K562 (cell line): ENCODE data around the gene DESI2. TPM values are rescaled to one million over a fixed set of nuclear protein-coding genes. Genes with fewer than 3 reads are reported as not detected.
A peak's percentile ranks its signal among the peaks of the same experiment; 100 is the strongest.

Source experiments
- ATAC-seq: fragments of 200-7000 bp; cut with Tn5 transposase; 3 replicates; pipeline ENCODE4 v1.9.1; 2020; ENCODE audit warnings: moderate library complexity
- BruUV-seq: library from RNA; stranded (reverse); fragments of 400-500 nt; replicated peaks from 2 replicates; lab custom pipeline; 2021; lab: Mats Ljungman, UMichigan
- CTCF ChIA-PET: fragments of 300-600 bp; formaldehyde crosslinking; extraction: SDS; loops from one replicate; lab custom pipeline; 2021; ENCODE audit warnings: low intra/inter-chr PET ratio; lab: Yijun Ruan, JAX
- POLR2A ChIA-PET: fragments of 300-600, 350-650 bp; sonication (Branson Sonifier 250); formaldehyde crosslinking; extraction: SDS; loops from one replicate; lab custom pipeline; 2021; ENCODE audit warnings: antibody characterized with exemption, inconsistent platforms; lab: Yijun Ruan, JAX
- DNase-seq, 4 experiments: peaks; one replicate each; pipeline versions ENCODE4 v3.0.0 to v3.0.0-alpha.2; 2011 to 2018; ENCODE audit warnings: low spot score in 3 of 4, mixed read lengths in 3 of 4; ENCODE audit errors: extremely low read depth in 1 of 4
- FAIRE-seq: peaks from 2 replicates; lab custom pipeline; 2011; peaks lifted over from hg19 to GRCh38; lab: Jason Lieb, UNC
- H2AFZ ChIP-seq: 2 replicates; pipeline ENCODE4 v1.6.0; 2011; ENCODE audit warnings: low read depth, low read length, control low read depth, inconsistent platforms
- H3K27ac ChIP-seq: fragments of 200-600 bp; 3 replicates; pipeline ENCODE4 v1.8.0; 2011; ENCODE audit warnings: low read depth, mild to moderate bottlenecking, control low read depth, inconsistent platforms, low read length, moderate library complexity, mixed read lengths; ENCODE audit errors: extremely low read depth
- H3K27me3 ChIP-seq, 2 experiments: fragments of 300-600 bp in 1 of 2; 2 replicates in 1 of 2; 3 replicates in 1 of 2; pipeline versions ENCODE4 v1.6.0 to v1.8.0; 2011; ENCODE audit warnings: inconsistent platforms in 2 of 2, low read length in 2 of 2, mild to moderate bottlenecking in 1 of 2, mixed read lengths in 1 of 2, moderate library complexity in 1 of 2; ENCODE audit not compliant: control insufficient read depth in 2 of 2, insufficient read depth in 2 of 2
- H3K36me3 ChIP-seq: fragments of 300-600 bp; 3 replicates; pipeline ENCODE4 v1.8.0; 2011; ENCODE audit warnings: mild to moderate bottlenecking, low read length, inconsistent platforms; ENCODE audit not compliant: control insufficient read depth, insufficient read depth
- H3K4me1 ChIP-seq, 2 experiments: fragments of 200-600 bp in 1 of 2; replicated peaks in 1 of 2; 2 replicates in 1 of 2; 3 replicates in 1 of 2; pipeline versions ENCODE4 v1.5.1 to v1.8.0; 2011; ENCODE audit warnings: inconsistent platforms in 2 of 2, low read length in 2 of 2, mild to moderate bottlenecking in 1 of 2, mixed read lengths in 1 of 2, moderate library complexity in 1 of 2; ENCODE audit not compliant: control insufficient read depth in 2 of 2, insufficient read depth in 2 of 2
- H3K4me2 ChIP-seq: 2 replicates; pipeline ENCODE4 v1.6.1; 2011; ENCODE audit warnings: low read length, control low read depth, inconsistent platforms, mixed read lengths; ENCODE audit not compliant: insufficient read depth
- H3K4me3 ChIP-seq: fragments of 200-600 bp; sonication (generic), shearing (Covaris generic); 2 replicates; pipeline ENCODE4 v1.5.1; 2016; ENCODE audit warnings: control low read depth, inconsistent platforms
- H3K79me2 ChIP-seq: fragments of 200-600 bp; 3 replicates; pipeline ENCODE4 v1.8.0; 2011; ENCODE audit warnings: low read length, inconsistent platforms; ENCODE audit not compliant: control insufficient read depth, insufficient read depth
- H3K9ac ChIP-seq, 2 experiments: 2 replicates each; pipeline versions ENCODE4 v1.6.0 to v1.6.1; 2011; ENCODE audit warnings: low read depth in 2 of 2, low read length in 2 of 2, control low read depth in 1 of 2, inconsistent platforms in 1 of 2, mild to moderate bottlenecking in 1 of 2, mixed read lengths in 1 of 2; ENCODE audit not compliant: insufficient read depth in 1 of 2
- H3K9me1 ChIP-seq: one replicate; pipeline ENCODE4 v1.6.0; 2011; ENCODE audit warnings: inconsistent platforms, mild to moderate bottlenecking, low read length, moderate library complexity; ENCODE audit not compliant: control insufficient read depth, insufficient read depth
- H3K9me3 ChIP-seq: replicated peaks from 2 replicates; pipeline ENCODE4 v1.5.1; 2011; ENCODE audit warnings: low read depth, low read length, inconsistent platforms; ENCODE audit not compliant: control insufficient read depth, insufficient read depth
- H4K20me1 ChIP-seq: replicated peaks from 2 replicates; pipeline ENCODE4 v1.6.1; 2011; ENCODE audit warnings: low read length, inconsistent platforms, mixed read lengths; ENCODE audit not compliant: control insufficient read depth, insufficient read depth
- WGBS: fragments of 100-300 bp; shearing (Covaris generic); methylation state at CpG from one replicate; pipeline ENCODE4 v1.1.6; 2016; ENCODE audit warnings: low coverage, mixed read lengths; ENCODE audit not compliant: insufficient coverage; ENCODE audit errors: missing lambda C conversion rate; 5-methylcytosine and 5-hydroxymethylcytosine counted together
- in situ Hi-C: fragments of 300-500 bp; cut with MboI; formaldehyde crosslinking; loops from 4 replicates; pipeline ENCODE4 v1.15.0; 2018; ENCODE audit warnings: inconsistent platforms, mixed read lengths
- intact Hi-C: fragments of 100-400 bp; cut with micrococcal nuclease; formaldehyde crosslinking; loops from 2 replicates; pipeline ENCODE4 v1.14.2; 2022
- polyA plus RNA-seq, 8 experiments: library from polyadenylated mRNA; depleted of rRNA in 4 of 8; stranded (reverse) in 5 of 8; unstranded in 3 of 8; fragments of >200 nt; fragmentation: Nextera tagmentation in 2 of 8; fragmentation: Illumina TruSeq in 1 of 8; extraction: Ambion mirVana in 2 of 8; extraction: Trizol in 1 of 8; gene quantifications; 2 replicates each; pipeline versions ENCODE4 v1.2.1 to v1.2.3, GENCODE V29; 2011 to 2014; ENCODE audit warnings: inconsistent platforms in 1 of 8, missing spikeins in 1 of 8
- total RNA-seq, 7 experiments: library from RNA; depleted of rRNA in 6 of 7; stranded (reverse); fragments of >200 nt in 6 of 7; fragmentation: Illumina TruSeq in 2 of 7; extraction: Trizol in 2 of 7; gene quantifications; 2 replicates each; pipeline versions ENCODE4 v1.2.1 to v1.2.3, GENCODE V29; 2011 to 2021; ENCODE audit warnings: low replicate concordance in 1 of 7
- TF ChIP-seq, protein P1 (sequence below): fragments of 450-650 bp; conservative IDR thresholded peaks from 2 replicates; pipeline ENCODE4 v1.6.1; 2016; ENCODE audit warnings: missing genetic modification characterization, low read depth, mild to moderate bottlenecking, missing compliant biosample characterization, moderate library complexity
- TF ChIP-seq, protein P2 (sequence below), 2 experiments: fragments of 450-650 bp in 1 of 2; sonication (generic) in 1 of 2; formaldehyde crosslinking in 1 of 2; IDR thresholded peaks in 1 of 2; conservative IDR thresholded peaks in 1 of 2; 2 replicates each; pipeline versions ENCODE4 v1.6.1 to v1.8.1; 2016 to 2023; ENCODE audit warnings: mild to moderate bottlenecking in 2 of 2, moderate library complexity in 2 of 2, inconsistent platforms in 1 of 2, missing genetic modification reagents in 1 of 2

The DESI2 gene
- total and polyA plus RNA-seq, 9 of the 15 experiments (the other 6 are each of a cell fraction or from before 2014, with no cell fraction given), result 17.4 to 59.4 (median 38.4) TPM

DNA sequence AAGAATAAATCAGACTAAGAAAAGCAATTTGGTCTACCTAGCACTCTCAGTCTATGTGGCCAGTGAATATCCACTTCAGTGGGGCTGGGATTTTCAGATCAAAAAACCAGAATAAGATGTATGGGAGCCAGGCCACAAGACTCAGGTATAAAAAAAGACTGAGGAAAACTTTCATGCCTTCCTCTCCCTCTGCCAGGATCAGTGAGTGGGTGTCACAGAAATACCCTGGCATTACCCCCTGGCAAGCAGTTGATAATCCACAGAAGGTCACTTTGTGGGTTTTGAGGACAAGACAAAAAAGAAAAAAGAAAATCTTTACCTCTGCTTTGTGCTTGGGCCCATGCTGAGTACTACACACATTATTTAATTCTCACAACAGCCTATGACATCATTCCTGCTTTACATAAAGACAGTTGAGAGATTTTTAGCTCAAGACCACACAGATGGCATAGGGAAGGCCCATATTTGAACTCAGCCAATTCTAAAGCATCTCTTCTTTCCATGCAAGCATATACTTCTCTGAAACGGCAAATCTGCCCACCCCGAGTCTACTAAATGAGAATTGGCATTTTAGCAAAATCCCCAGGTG is 57.6 kb downstream of the DESI2 start:
- H3K27me3 ChIP-seq, result peaks cover 22 to 35% of the 10 kb centered on the region in 2 experiments
- no peaks in the 10 kb centered on the region for H3K4me1 ChIP-seq
- H3K79me2 ChIP-seq, result no peaks in the 10 kb centered on the region
- H3K9me1 ChIP-seq, result no peaks in the 10 kb centered on the region
- no peak overlapping the region for H3K4me2 ChIP-seq
- no peak for ATAC-seq
- TF ChIP-seq, protein P1, sequence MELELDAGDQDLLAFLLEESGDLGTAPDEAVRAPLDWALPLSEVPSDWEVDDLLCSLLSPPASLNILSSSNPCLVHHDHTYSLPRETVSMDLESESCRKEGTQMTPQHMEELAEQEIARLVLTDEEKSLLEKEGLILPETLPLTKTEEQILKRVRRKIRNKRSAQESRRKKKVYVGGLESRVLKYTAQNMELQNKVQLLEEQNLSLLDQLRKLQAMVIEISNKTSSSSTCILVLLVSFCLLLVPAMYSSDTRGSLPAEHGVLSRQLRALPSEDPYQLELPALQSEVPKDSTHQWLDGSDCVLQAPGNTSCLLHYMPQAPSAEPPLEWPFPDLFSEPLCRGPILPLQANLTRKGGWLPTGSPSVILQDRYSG, result no peak
- TF ChIP-seq, protein P2, sequence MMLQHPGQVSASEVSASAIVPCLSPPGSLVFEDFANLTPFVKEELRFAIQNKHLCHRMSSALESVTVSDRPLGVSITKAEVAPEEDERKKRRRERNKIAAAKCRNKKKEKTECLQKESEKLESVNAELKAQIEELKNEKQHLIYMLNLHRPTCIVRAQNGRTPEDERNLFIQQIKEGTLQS (IDR thresholded peaks at IDR 0.05), result 0 out of 2 replicates have a peak, but pooled peaks have one; percentile 12
- TF ChIP-seq, protein P2 (CRISPR knock-in tag; conservative IDR thresholded peaks at IDR 0.05), result no peak
- H3K27ac ChIP-seq, result no peak overlapping the region
- H3K4me3 ChIP-seq, result no peak overlapping the region
- DNase-seq, result no peak
- H3K36me3 ChIP-seq, result peaks cover 8% of the 10 kb centered on the region; the same call in 1 of the 3 replicates
- H3K9me3 ChIP-seq, result no peaks in the 10 kb centered on the region
- FAIRE-seq, result no peak
- ChIA-PET CTCF (interaction anchor here (0.6 kb wide), 1 partner anchor 701 kb away, joined by 3 read pairs; no protein-coding TSS in a partner anchor), POLR2A (no interaction called here)
- no TSS peak for BruUV-seq
- H2AFZ ChIP-seq, result no peak overlapping the region
- intact Hi-C loops (no loop called here), in situ Hi-C loops (no loop called here)
- no peak overlapping the region for H3K9ac ChIP-seq
- 11% methylated on average over 2 of the region's 2 CpGs for WGBS
- no peaks in the 10 kb centered on the region; the same call in 1 of the 2 replicates for H4K20me1 ChIP-seq
